Effector memory CD4-positive, alpha-beta T cell (primary cell): ENCODE results near the gene PLA2G4F.

Experiments used
- DNase-seq, 3 donors: peaks; one replicate each; pipeline ENCODE4 v3.0.0-alpha.2; 2020
- H3K27ac ChIP-seq: 2 replicates; pipeline ENCODE4 v1.7.0; 2013; ENCODE audit warnings: mild to moderate bottlenecking, low read length, moderate library complexity; ENCODE audit not compliant: insufficient read depth, poor library complexity, severe bottlenecking
- H3K27me3 ChIP-seq: replicated peaks from 2 replicates; pipeline ENCODE4 v1.7.0; 2013; ENCODE audit warnings: mild to moderate bottlenecking, low read length; ENCODE audit not compliant: insufficient read depth, control insufficient read depth, poor library complexity, severe bottlenecking
- H3K36me3 ChIP-seq: 2 replicates; pipeline ENCODE4 v1.7.0; 2013; ENCODE audit warnings: mild to moderate bottlenecking, low read length, moderate library complexity; ENCODE audit not compliant: control insufficient read depth, insufficient read depth
- H3K4me1 ChIP-seq: 2 replicates; pipeline ENCODE4 v1.7.0; 2013; ENCODE audit warnings: low read length, mild to moderate bottlenecking; ENCODE audit not compliant: control insufficient read depth, insufficient read depth, poor library complexity, severe bottlenecking
- H3K4me3 ChIP-seq: 2 replicates; pipeline ENCODE4 v1.7.0; 2013; ENCODE audit warnings: low read length, low read depth, mild to moderate bottlenecking; ENCODE audit not compliant: insufficient read depth, poor library complexity, severe bottlenecking
- H3K9me3 ChIP-seq: 2 replicates; pipeline ENCODE4 v1.7.0; 2013; ENCODE audit warnings: mild to moderate bottlenecking, low read length, moderate library complexity; ENCODE audit not compliant: control insufficient read depth

The PLA2G4F gene

GRCh38 chr15:42166225-42166940 lies 9.9 kb upstream of the PLA2G4F start:
- DNase-seq = no peak
- Histone ChIP-seq H3K9me3 (no peaks in the 10 kb centered on the region), H3K4me1 (no peaks in the 10 kb centered on the region)

GRCh38 chr15:42165106-42165505 lies 8.7 kb upstream of the PLA2G4F start:
- no peak overlapping the region for H3K27ac ChIP-seq
- H3K4me1 ChIP-seq = no peaks in the 10 kb centered on the region
- no peaks in the 10 kb centered on the region for H3K27me3 ChIP-seq
- no peak overlapping the region for H3K4me3 ChIP-seq
- H3K36me3 ChIP-seq = peaks cover 93% of the 10 kb centered on the region
- no peaks in the 10 kb centered on the region for H3K9me3 ChIP-seq
- DNase-seq = no peak

More at GRCh38 chr15:42166225-42166940, 9.9 kb upstream of the PLA2G4F start:
- Histone ChIP-seq H3K27ac (no peak overlapping the region), H3K36me3 (peaks cover 93% of the 10 kb centered on the region), H3K4me3 (no peak overlapping the region), H3K27me3 (no peaks in the 10 kb centered on the region)

GRCh38 chr15:42163947-42164550 lies 7.6 kb upstream of the PLA2G4F start:
- H3K4me3 ChIP-seq = no peak overlapping the region
- H3K36me3 ChIP-seq = peaks cover 96% of the 10 kb centered on the region
- DNase-seq = no peak
- H3K4me1 ChIP-seq = no peaks in the 10 kb centered on the region
- no peaks in the 10 kb centered on the region for H3K9me3 ChIP-seq
- H3K27ac ChIP-seq = no peak overlapping the region
- H3K27me3 ChIP-seq = no peaks in the 10 kb centered on the region

DNA sequence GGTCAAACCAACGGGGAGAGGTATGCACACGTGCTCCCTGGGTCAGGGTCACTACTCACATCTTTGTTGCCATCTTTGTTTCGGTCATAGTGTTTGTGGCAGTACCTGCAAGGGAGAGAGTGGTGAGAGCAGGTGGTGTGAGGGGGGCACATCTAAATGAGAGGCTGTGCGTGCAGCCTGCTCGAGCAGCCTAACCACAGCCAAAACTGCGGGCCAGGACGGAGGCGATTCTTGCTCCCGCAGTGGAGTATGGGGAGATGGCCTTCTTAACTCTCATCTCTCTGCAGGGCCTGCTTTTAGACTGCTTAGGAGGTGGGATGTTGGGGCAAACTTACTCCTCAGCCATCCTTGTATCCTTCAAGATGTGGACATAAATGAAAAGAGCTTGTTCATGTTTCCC lies 6.9 kb upstream of the PLA2G4F start:
- no peaks in the 10 kb centered on the region for H3K27me3 ChIP-seq
- no peaks in the 10 kb centered on the region for H3K9me3 ChIP-seq
- no peaks in the 10 kb centered on the region for H3K4me1 ChIP-seq
- peaks cover 97% of the 10 kb centered on the region for H3K36me3 ChIP-seq
- H3K4me3 ChIP-seq = no peak overlapping the region
- no peak for DNase-seq
- no peak overlapping the region for H3K27ac ChIP-seq

DNA sequence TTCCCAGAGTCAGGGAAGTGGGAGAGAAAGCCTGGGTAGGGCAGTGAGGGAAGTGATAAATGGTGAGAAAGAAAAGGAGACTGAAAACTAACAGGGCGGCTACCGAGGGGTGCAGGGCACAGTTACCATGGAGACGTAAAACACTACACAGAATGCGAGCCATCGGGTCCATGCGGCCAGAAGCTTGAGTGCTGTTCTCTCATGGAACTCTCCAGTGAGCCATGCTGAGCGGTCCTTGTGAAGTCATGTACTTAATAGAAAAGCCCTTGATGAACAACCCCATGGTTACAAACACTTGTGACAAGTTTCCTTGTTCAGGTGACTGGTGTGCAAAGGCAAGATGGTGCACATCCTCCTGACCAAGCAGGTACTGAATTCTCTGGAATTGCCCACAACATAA lies 3.7 kb upstream of the PLA2G4F start:
- Histone ChIP-seq H3K27ac (no peak overlapping the region), H3K9me3 (no peaks in the 10 kb centered on the region), H3K36me3 (peaks cover 67% of the 10 kb centered on the region), H3K27me3 (no peaks in the 10 kb centered on the region), H3K4me3 (no peak overlapping the region), H3K4me1 (no peaks in the 10 kb centered on the region)
- no peak for DNase-seq

DNA sequence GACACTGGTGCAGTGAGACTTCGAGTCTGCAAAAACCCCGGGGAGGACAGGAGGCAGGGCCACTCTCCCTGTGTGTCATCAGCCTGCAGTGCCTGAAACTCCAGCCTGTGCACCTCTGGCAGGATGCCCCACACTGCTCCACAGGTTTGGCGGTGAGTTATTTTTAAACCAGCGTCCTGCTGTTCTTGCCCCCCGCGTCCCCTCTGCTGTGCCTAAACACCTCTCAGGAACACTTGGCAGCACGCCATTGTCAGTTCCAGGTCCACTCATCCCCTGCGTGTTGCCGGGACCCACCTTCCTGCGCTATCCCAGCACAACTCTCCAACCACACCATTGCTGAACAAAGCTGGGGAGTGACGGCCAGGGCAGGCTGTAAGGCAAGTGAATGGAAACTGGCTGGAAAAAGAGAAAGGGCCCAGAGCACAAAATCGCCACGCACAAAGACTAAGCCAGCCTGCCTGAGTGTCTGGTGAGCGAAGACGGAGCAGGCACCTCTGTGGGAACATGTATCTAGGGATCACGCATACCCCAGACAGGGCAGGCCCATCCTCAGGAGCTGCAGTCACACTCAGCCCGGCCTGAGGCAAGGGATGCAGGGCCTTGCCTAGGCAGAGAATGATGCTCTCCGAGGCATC lies 3.1 kb upstream of the PLA2G4F start:
- no peaks in the 10 kb centered on the region for H3K27me3 ChIP-seq
- H3K27ac ChIP-seq = no peak overlapping the region
- no peak for DNase-seq
- H3K9me3 ChIP-seq = no peaks in the 10 kb centered on the region
- H3K4me3 ChIP-seq = no peak overlapping the region
- H3K4me1 ChIP-seq = no peaks in the 10 kb centered on the region
- peaks cover 61% of the 10 kb centered on the region for H3K36me3 ChIP-seq

- H3K27me3 ChIP-seq = no peaks in the 10 kb centered on the region
- H3K4me1 ChIP-seq = no peaks in the 10 kb centered on the region
- peaks cover 56% of the 10 kb centered on the region for H3K36me3 ChIP-seq
- H3K4me3 ChIP-seq = no peak overlapping the region
- no peaks in the 10 kb centered on the region for H3K9me3 ChIP-seq
- no peak overlapping the region for H3K27ac ChIP-seq
- DNase-seq = no peak
These were observed 2.5 kb upstream of the PLA2G4F start for GRCh38 chr15:42158941-42159340.

DNA sequence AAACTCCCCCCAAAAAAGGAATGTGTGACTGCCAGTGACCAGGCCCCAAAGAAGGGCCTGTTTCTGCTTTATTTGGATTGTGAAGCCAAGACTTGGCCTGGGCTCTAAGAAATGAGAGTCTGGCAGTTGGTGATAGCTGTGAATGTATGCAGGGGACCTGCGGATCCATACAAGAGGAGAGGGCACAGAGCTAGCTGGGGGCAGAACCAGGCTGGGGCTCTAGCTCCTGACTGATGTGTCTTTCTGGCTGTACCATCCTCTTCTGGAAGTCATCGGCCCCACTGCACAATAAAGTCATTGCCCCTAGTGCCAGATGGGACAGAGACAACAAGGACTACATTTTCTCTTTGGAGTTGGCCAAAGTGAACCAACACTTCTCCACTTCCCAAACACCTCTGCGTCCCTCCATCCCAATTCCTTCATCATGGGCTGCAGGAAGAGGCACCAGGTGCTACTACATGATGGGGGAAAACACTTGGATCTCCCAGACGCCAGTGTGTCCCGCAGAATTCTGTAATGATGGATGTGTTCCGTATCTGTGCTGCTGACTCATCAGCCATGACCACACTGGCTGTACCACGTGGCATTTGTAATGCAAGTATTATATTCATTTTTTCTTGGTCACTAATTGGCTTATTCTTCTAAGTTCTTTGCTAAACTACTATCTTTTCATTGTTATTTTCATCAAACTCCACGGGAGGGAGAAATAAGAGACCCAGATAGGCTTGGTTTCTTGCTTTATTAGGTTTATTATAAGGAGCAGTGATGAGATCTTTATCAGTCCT lies 1.7 kb upstream of the PLA2G4F start:
- no peaks in the 10 kb centered on the region for H3K27me3 ChIP-seq
- H3K4me3 ChIP-seq = no peak overlapping the region
- DNase-seq = no peak
- peaks cover 48% of the 10 kb centered on the region for H3K36me3 ChIP-seq
- no peaks in the 10 kb centered on the region for H3K4me1 ChIP-seq
- no peak overlapping the region for H3K27ac ChIP-seq
- H3K9me3 ChIP-seq = no peaks in the 10 kb centered on the region

DNA sequence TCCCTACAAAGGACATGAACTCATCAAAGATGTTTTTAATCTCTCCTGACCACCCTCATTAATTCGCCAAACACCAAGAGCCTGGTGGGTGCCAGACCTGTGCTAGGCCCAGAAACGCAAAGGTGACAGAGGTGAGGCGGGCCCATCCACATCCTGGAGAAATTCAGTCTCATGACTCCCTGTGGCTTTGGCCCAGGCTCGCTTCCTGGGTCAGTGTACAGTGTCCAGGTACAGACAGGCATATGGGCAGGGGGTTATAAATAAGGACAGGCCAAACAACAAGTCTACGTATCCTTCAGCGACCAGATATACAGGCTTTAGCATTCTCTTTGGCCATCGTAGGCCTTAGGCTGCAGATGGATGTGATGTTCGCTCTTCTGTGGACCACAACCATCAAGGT lies 945 bp upstream of the PLA2G4F start:
- Histone ChIP-seq H3K27me3 (no peaks in the 10 kb centered on the region), H3K36me3 (peaks cover 40% of the 10 kb centered on the region), H3K27ac (no peak overlapping the region), H3K9me3 (no peaks in the 10 kb centered on the region), H3K4me1 (no peaks in the 10 kb centered on the region), H3K4me3 (no peak overlapping the region)
- no peak for DNase-seq
